ENCODE results near the gene HOMER3. TPM values are rescaled to one million over a fixed set of nuclear protein-coding genes. Genes with fewer than 3 reads are reported as not detected.
A peak's percentile ranks its signal among the peaks of the same experiment; 100 is the strongest.

HOMER3 gene
- polyA plus RNA-seq, 3 donors: 45.1 to 88.1 (median 49.4) TPM

DNA sequence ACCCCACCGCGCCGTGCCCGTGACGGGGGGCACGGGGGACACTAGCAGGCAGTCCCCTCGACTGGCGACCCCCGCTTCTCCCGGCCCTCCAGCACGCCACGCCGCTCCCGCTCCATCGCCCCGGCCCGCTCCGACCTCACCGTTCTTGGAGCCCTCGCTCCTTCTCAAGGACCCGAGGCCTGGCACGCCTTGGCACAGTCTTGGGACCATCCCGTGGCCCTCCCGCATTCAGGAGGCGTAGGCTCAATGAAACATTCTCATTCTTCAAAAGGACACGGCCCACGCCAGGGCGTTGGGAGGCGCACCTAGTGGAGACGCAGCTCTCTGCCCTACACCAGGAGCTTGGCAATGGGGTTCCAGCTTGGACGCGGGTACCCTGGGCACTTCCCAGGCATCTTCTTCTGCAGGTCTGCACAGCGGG is 44.6 kb downstream of the HOMER3 start:
- 21% methylated on average over 32 of the region's 33 CpGs for WGBS (ENCODE audit: insufficient coverage)

GRCh38 chr19:18895824-18896341 is 45.1 kb downstream of the HOMER3 start, which contains the start of gene CERS1:
TSS of gene CERS1 (minus strand) at chr19:18896158. CDS start at chr19:18896072, 86 bp downstream.
- no peak within 1 kb of the TSS for H3K27ac Mint-ChIP-seq

More for the DNA sequence above, 44.6 kb downstream of the HOMER3 start:
- Histone ChIP-seq H3K27me3 (ENCODE audit: control insufficient read depth in 2 of 2, insufficient read depth in 2 of 2, low read length in 2 of 2) (peaks cover 3 to 37% of the 10 kb centered on the region in 2 donors), H3K4me3 (replicated peaks in 1 of 3; ENCODE audit: low read depth in 2 of 3, low read length in 3 of 3) (peak overlapping the region in 1 of 3 experiments; percentile 14), H3K4me2 (replicated peaks; ENCODE audit: extremely low read depth, low read length, poor library complexity, severe bottlenecking) (peak overlapping the region; percentile 7), H3K36me3 (replicated peaks in 1 of 2; ENCODE audit: control insufficient read depth in 1 of 2, insufficient read depth in 2 of 2, low read length in 2 of 2) (peaks cover 26 to 27% of the 10 kb centered on the region in 2 donors), H3K27ac (ENCODE audit: low read depth in 1 of 2, low read length in 2 of 2) (no peak overlapping the region), H3K79me2 (ENCODE audit: insufficient read depth, low read length) (no peaks in the 10 kb centered on the region), H3K4me1 (ENCODE audit: control insufficient read depth in 1 of 2, insufficient read depth in 2 of 2, low read length in 2 of 2) (peaks cover 4 to 10% of the 10 kb centered on the region in 2 donors), H3K9me3 (replicated peaks in 1 of 2; ENCODE audit: control insufficient read depth in 1 of 2, insufficient read depth in 1 of 2, low read length in 2 of 2) (peaks cover 0 to 5% of the 10 kb centered on the region in 2 donors), H3K9ac (ENCODE audit: insufficient read depth, low read length, poor library complexity, severe bottlenecking) (no peak overlapping the region), H4K20me1 (ENCODE audit: insufficient read depth, low read length) (peaks cover 33% of the 10 kb centered on the region), H2AFZ (ENCODE audit: insufficient read depth, low read depth, low read length, poor library complexity, severe bottlenecking) (no peak overlapping the region)
- peaks cover 0 to 7% (median 4%) of the 10 kb centered on the region in 7 donors for H3K9me3 Mint-ChIP-seq
- H3K4me1 Mint-ChIP-seq: peaks cover 14% of the 10 kb centered on the region
- peaks cover 26 to 30% of the 10 kb centered on the region in 2 donors for H3K36me3 Mint-ChIP-seq
- H3K4me3 Mint-ChIP-seq: peak overlapping the region; percentile 56 to 87
- no peak for TF ChIP-seq CTCF (IDR thresholded peaks at IDR 0.05)
- H3K27ac Mint-ChIP-seq: no peak overlapping the region
- DNase-seq: no peak
- intact Hi-C loops (cut with micrococcal nuclease): no loop called here
- peaks cover 27 to 54% (median 37%) of the 10 kb centered on the region in 3 donors for H3K27me3 Mint-ChIP-seq (ENCODE audit: low read depth in 3 of 3)

More at GRCh38 chr19:18895824-18896341, 45.1 kb downstream of the HOMER3 start, which contains the start of gene CERS1:
- Histone ChIP-seq H3K27ac (ENCODE audit: low read depth in 1 of 2, low read length in 2 of 2) (no peak within 1 kb of the TSS), H3K27me3 (ENCODE audit: control insufficient read depth in 2 of 2, insufficient read depth in 2 of 2, low read length in 2 of 2) (peaks cover 3 to 37% of the 10 kb centered on the region in 2 donors), H4K20me1 (ENCODE audit: insufficient read depth, low read length) (peaks cover 28% of the 10 kb centered on the region), H3K9ac (ENCODE audit: insufficient read depth, low read length, poor library complexity, severe bottlenecking) (no peak within 1 kb of the TSS), H3K9me3 (replicated peaks in 1 of 2; ENCODE audit: control insufficient read depth in 1 of 2, insufficient read depth in 1 of 2, low read length in 2 of 2) (peaks cover 0 to 5% of the 10 kb centered on the region in 2 donors), H3K4me2 (replicated peaks; ENCODE audit: extremely low read depth, low read length, poor library complexity, severe bottlenecking) (peak within 1 kb of the TSS; percentile 68), H2AFZ (ENCODE audit: insufficient read depth, low read depth, low read length, poor library complexity, severe bottlenecking) (no peak within 1 kb of the TSS), H3K4me1 (ENCODE audit: control insufficient read depth in 1 of 2, insufficient read depth in 2 of 2, low read length in 2 of 2) (peaks cover 4 to 10% of the 10 kb centered on the region in 2 donors), H3K79me2 (ENCODE audit: insufficient read depth, low read length) (no peaks in the 10 kb centered on the region), H3K36me3 (replicated peaks in 1 of 2; ENCODE audit: control insufficient read depth in 1 of 2, insufficient read depth in 2 of 2, low read length in 2 of 2) (peaks cover 21 to 22% of the 10 kb centered on the region in 2 donors), H3K4me3 (replicated peaks in 1 of 3; ENCODE audit: low read depth in 2 of 3, low read length in 3 of 3) (peak within 1 kb of the TSS in 1 of 3 experiments; percentile 59)
- peak within 1 kb of the TSS; percentile 63 to 87 for H3K4me3 Mint-ChIP-seq
- peaks cover 29 to 54% (median 38%) of the 10 kb centered on the region in 3 donors for H3K27me3 Mint-ChIP-seq (ENCODE audit: low read depth in 3 of 3)
- peaks cover 0 to 7% (median 4%) of the 10 kb centered on the region in 7 donors for H3K9me3 Mint-ChIP-seq
- intact Hi-C loops (cut with micrococcal nuclease): no loop called here
- H3K4me1 Mint-ChIP-seq: peaks cover 14% of the 10 kb centered on the region
- no peak for DNase-seq
- TF ChIP-seq CTCF (IDR thresholded peaks at IDR 0.05): no peak
- peaks cover 21 to 24% of the 10 kb centered on the region in 2 donors for H3K36me3 Mint-ChIP-seq
- 0% methylated on average over 89 of the region's 89 CpGs for WGBS (ENCODE audit: insufficient coverage)
